Adrenal gland (tissue), 5 donors: ENCODE data around the gene PRDM1.

Experiments used
- CTCF ChIP-seq, 6 experiments: fragments of 450-650 bp in 4 of 6; fragments of 200-600 bp in 2 of 6; sonication (generic) in 1 of 6; IDR thresholded peaks; 1 replicate in 5 of 6; 2 replicates in 1 of 6; pipeline versions ENCODE4 v1.5.1 to v1.8.0; 2016 to 2021; ENCODE audit warnings: antibody characterized with exemption in 6 of 6, mild to moderate bottlenecking in 2 of 6, moderate library complexity in 1 of 6
- POLR2A ChIP-seq, 2 donors: fragments of 450-650 bp; IDR thresholded peaks; one replicate each; pipeline ENCODE4 v1.6.1; 2017; ENCODE audit warnings: antibody characterized with exemption in 2 of 2, mild to moderate bottlenecking in 2 of 2, moderate library complexity in 1 of 2
- donor health status: DM: no; HTN: no; CAD: no.

DNA sequence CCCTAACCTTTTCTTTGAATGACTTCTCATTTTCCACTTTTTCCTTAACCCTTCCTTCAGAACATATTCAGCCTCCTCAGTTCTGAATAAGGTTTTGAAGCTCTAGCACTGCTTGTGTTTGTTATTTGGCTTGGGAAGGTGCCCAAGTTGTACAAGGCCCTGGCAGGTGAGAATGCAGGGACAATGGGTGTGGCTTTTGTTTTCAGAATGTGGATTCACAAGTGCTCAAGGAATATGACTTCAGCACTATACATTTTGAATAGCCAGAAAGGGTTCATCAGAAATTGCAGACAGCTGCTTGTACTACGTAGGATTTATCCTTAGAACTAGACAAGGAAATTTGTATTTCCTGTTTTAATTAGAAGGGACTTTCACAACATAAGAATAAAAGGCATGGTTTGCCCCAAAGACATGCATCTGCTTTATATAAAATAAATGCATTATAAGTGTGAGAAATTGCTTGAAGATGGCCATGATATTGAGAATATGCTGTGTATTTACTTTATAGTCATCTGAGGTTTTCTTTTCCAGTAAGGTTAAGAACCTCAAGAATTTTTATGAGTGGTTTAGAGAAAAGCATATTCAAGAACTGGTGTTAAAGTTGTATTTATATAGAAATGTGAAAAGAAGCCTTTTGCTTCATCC is 29.3 kb upstream of the PRDM1 start:
- TF ChIP-seq POLR2A (IDR thresholded peaks at IDR 0.05) (no peak), CTCF (IDR thresholded peaks at IDR 0.05) (no peak)
